ENCODE results near the gene CD81.

GRCh38 chr11:2434506-2435255 lies 57.6 kb downstream of the CD81 start:
- TF ChIP-seq EP300 (IDR thresholded peaks at IDR 0.05) (no peak), CTCF (IDR thresholded peaks at IDR 0.05) (no peak), POLR2AphosphoS5 (IDR thresholded peaks at IDR 0.05) (no peak)

All from esophagus muscularis mucosa (tissue), 4 donors.